Glutamatergic neuron (in vitro differentiated cells): ENCODE results near the gene FAAP20. TPM values are rescaled to one million over a fixed set of nuclear protein-coding genes. Genes with fewer than 3 reads are reported as not detected.

Experiments
- DNase-seq: peaks from one replicate; pipeline ENCODE4 v3.0.0; 2022
- H3K27ac Mint-ChIP-seq: one replicate; pipeline ENCODE4 v1.8.0; 2020; ENCODE audit warnings: mild to moderate bottlenecking, mixed read lengths, inconsistent platforms; ENCODE audit not compliant: unreplicated experiment
- H3K27me3 Mint-ChIP-seq: one replicate; pipeline ENCODE4 v1.8.0; 2020; ENCODE audit warnings: mild to moderate bottlenecking, moderate library complexity, mixed read lengths, inconsistent platforms; ENCODE audit not compliant: unreplicated experiment
- H3K36me3 Mint-ChIP-seq: one replicate; pipeline ENCODE4 v1.8.0; 2020; ENCODE audit warnings: mild to moderate bottlenecking, mixed read lengths, inconsistent platforms; ENCODE audit not compliant: unreplicated experiment
- H3K4me1 Mint-ChIP-seq: one replicate; pipeline ENCODE4 v1.8.0; 2020; ENCODE audit warnings: mild to moderate bottlenecking, low read depth, mixed read lengths, inconsistent platforms; ENCODE audit not compliant: unreplicated experiment
- H3K4me3 Mint-ChIP-seq: one replicate; pipeline ENCODE4 v1.8.0; 2020; ENCODE audit warnings: mild to moderate bottlenecking, mixed read lengths, inconsistent platforms; ENCODE audit not compliant: unreplicated experiment
- H3K9me3 Mint-ChIP-seq: one replicate; pipeline ENCODE4 v1.8.0; 2020; ENCODE audit warnings: mild to moderate bottlenecking, moderate library complexity, mixed read lengths, inconsistent platforms; ENCODE audit not compliant: unreplicated experiment
- total RNA-seq: library from RNA; stranded (reverse); fragmentation: NEBNext Ultra II Directional; extraction: Animal tissue kit (Norgen Biotek cat#: 25700); gene quantifications from one replicate; pipeline ENCODE4 v1.2.1, GENCODE V29; 2021; ENCODE audit not compliant: unreplicated experiment
- TF ChIP-seq, protein P1 (sequence below): fragments of 200-600 bp; sonication (generic); IDR thresholded peaks from one replicate; pipeline ENCODE4 v1.5.0; 2021; ENCODE audit not compliant: partially characterized antibody, unreplicated experiment

The FAAP20 gene
- total RNA-seq, 1 donor from 2014 or later: 111 TPM

- Mint-ChIP-seq H3K9me3 (peaks cover 25% of the 10 kb centered on the region), H3K27ac (no peak overlapping the region), H3K4me3 (no peak overlapping the region), H3K27me3 (peaks cover 12% of the 10 kb centered on the region), H3K4me1 (peaks cover 18% of the 10 kb centered on the region), H3K36me3 (peaks cover 9% of the 10 kb centered on the region)
- DNase-seq: no peak
- TF ChIP-seq, protein P1, sequence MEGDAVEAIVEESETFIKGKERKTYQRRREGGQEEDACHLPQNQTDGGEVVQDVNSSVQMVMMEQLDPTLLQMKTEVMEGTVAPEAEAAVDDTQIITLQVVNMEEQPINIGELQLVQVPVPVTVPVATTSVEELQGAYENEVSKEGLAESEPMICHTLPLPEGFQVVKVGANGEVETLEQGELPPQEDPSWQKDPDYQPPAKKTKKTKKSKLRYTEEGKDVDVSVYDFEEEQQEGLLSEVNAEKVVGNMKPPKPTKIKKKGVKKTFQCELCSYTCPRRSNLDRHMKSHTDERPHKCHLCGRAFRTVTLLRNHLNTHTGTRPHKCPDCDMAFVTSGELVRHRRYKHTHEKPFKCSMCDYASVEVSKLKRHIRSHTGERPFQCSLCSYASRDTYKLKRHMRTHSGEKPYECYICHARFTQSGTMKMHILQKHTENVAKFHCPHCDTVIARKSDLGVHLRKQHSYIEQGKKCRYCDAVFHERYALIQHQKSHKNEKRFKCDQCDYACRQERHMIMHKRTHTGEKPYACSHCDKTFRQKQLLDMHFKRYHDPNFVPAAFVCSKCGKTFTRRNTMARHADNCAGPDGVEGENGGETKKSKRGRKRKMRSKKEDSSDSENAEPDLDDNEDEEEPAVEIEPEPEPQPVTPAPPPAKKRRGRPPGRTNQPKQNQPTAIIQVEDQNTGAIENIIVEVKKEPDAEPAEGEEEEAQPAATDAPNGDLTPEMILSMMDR: no peak
Measured at GRCh38 chr1:2177946-2178538, 16.5 kb downstream of the FAAP20 start.

GRCh38 chr1:2177541-2177940 lies 17.0 kb downstream of the FAAP20 start:
- peaks cover 14% of the 10 kb centered on the region for H3K27me3 Mint-ChIP-seq
- TF ChIP-seq, protein P1: no peak
- DNase-seq: no peak
- H3K4me3 Mint-ChIP-seq: no peak overlapping the region
- H3K4me1 Mint-ChIP-seq: peaks cover 18% of the 10 kb centered on the region
- H3K27ac Mint-ChIP-seq: no peak overlapping the region
- peaks cover 9% of the 10 kb centered on the region for H3K36me3 Mint-ChIP-seq
- peaks cover 25% of the 10 kb centered on the region for H3K9me3 Mint-ChIP-seq

GRCh38 chr1:2176615-2177014 lies 18.0 kb downstream of the FAAP20 start:
- H3K36me3 Mint-ChIP-seq: peaks cover 9% of the 10 kb centered on the region
- no peak overlapping the region for H3K27ac Mint-ChIP-seq

DNA sequence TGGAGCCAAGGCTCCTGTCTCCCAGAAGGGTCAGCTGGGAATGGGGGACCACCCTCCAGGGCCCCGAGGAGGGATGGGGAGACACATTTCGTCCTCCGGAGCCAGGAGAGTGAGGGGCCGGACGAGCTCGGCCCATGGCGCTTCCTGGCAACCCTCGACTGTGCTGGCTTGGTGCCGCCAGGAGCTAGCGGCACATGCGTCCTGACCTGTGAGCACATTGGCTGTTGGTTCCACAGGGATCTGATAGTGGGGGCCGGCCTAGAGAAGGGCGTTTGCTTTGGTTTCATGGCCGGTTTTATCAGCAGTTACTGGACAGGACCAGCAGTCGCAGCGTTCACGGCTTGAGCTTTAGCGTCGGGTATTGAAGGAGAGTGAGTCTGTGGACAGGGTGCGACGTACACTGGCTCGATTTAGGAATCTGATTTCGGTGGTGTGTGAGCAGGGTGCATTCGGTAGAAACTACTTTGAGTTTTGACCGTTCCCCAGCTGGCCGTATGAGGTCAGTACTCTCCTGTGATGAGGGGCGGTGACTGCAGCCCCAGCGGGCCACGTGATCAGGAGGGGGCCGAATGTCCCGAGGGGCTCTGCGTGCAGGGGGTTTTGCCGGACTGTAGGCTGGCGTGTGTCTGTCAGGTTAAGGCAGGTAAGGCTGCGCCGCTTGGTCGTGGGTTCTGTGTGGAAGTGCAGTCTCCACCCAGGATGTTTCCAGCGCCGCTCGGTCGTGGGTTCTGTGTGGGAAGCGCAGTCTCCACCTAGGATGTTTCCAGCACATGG lies 18.7 kb downstream of the FAAP20 start:
- Mint-ChIP-seq H3K9me3 (peaks cover 27% of the 10 kb centered on the region), H3K4me1 (peaks cover 18% of the 10 kb centered on the region), H3K27me3 (peaks cover 14% of the 10 kb centered on the region), H3K4me3 (no peak overlapping the region), H3K27ac (no peak overlapping the region), H3K36me3 (peaks cover 9% of the 10 kb centered on the region)
- TF ChIP-seq, protein P1: no peak
- no peak for DNase-seq

More at GRCh38 chr1:2176615-2177014, 18.0 kb downstream of the FAAP20 start:
- no peak for DNase-seq
- H3K4me1 Mint-ChIP-seq: peaks cover 18% of the 10 kb centered on the region
- H3K27me3 Mint-ChIP-seq: peaks cover 12% of the 10 kb centered on the region
- no peak overlapping the region for H3K4me3 Mint-ChIP-seq
- peaks cover 27% of the 10 kb centered on the region for H3K9me3 Mint-ChIP-seq
- TF ChIP-seq, protein P1: no peak

GRCh38 chr1:2175055-2175414 lies 19.5 kb downstream of the FAAP20 start:
- Mint-ChIP-seq H3K36me3 (peaks cover 5% of the 10 kb centered on the region), H3K4me1 (peaks cover 14% of the 10 kb centered on the region), H3K4me3 (no peak overlapping the region), H3K27ac (no peak overlapping the region), H3K27me3 (peaks cover 13% of the 10 kb centered on the region), H3K9me3 (peaks cover 24% of the 10 kb centered on the region)
- DNase-seq: no peak
- TF ChIP-seq, protein P1: no peak
